Skeletal muscle tissue (tissue), 4 donors: ENCODE measurements around the gene CDC25C. TPM values are rescaled to one million over a fixed set of nuclear protein-coding genes. Genes with fewer than 3 reads are reported as not detected.
"Not testable (repeated sequence)": the region's sequence is repeated elsewhere in the genome, so short reads cannot be mapped to it uniquely, and the experiment has no call there.

Source experiments
- H3K27ac ChIP-seq: one replicate; pipeline ENCODE4 v1.7.0; 2013; ENCODE audit warnings: mild to moderate bottlenecking, low read depth, low read length, inconsistent platforms
- H3K27me3 ChIP-seq, 3 donors: one replicate each; pipeline ENCODE4 v1.7.0; 2013; ENCODE audit warnings: low read length in 3 of 3; ENCODE audit not compliant: control insufficient read depth in 3 of 3, insufficient read depth in 3 of 3
- H3K36me3 ChIP-seq, 3 donors: one replicate each; pipeline ENCODE4 v1.7.0; 2013; ENCODE audit warnings: low read length in 3 of 3; ENCODE audit not compliant: control insufficient read depth in 3 of 3, insufficient read depth in 3 of 3
- H3K4me1 ChIP-seq, 3 donors: one replicate each; pipeline ENCODE4 v1.7.0; 2013; ENCODE audit warnings: low read length in 3 of 3, mild to moderate bottlenecking in 3 of 3; ENCODE audit not compliant: control insufficient read depth in 3 of 3, insufficient read depth in 3 of 3
- H3K4me3 ChIP-seq, 3 donors: one replicate each; pipeline ENCODE4 v1.7.0; 2013; ENCODE audit warnings: low read length in 3 of 3
- H3K9ac ChIP-seq, 3 donors: one replicate each; pipeline ENCODE4 v1.7.0; 2013; ENCODE audit warnings: low read length in 3 of 3, mild to moderate bottlenecking in 3 of 3, moderate library complexity in 2 of 3, low read depth in 1 of 3
- H3K9me3 ChIP-seq, 3 donors: one replicate each; pipeline ENCODE4 v1.7.0; 2013; ENCODE audit warnings: low read length in 3 of 3; ENCODE audit not compliant: control insufficient read depth in 3 of 3
- total RNA-seq: library from RNA; depleted of rRNA; stranded (reverse); fragments of >200 nt; gene quantifications from one replicate; pipeline ENCODE4 v1.2.3, GENCODE V29; 2014
- donor health status: Osteomylitis.

Gene CDC25C
- total RNA-seq, 1 donor from 2014 or later = 3.7 TPM

- H3K9me3 ChIP-seq = no peaks in the 10 kb centered on the region
- H3K9ac ChIP-seq = peak overlapping the region; percentile 95 to 98 (median 97)
- H3K4me3 ChIP-seq = peak overlapping the region; percentile 83 to 98 (median 85)
- H3K27me3 ChIP-seq = no peaks in the 10 kb centered on the region
- peak overlapping the region; percentile 99 for H3K27ac ChIP-seq
- H3K36me3 ChIP-seq = peaks cover 3 to 11% (median 8%) of the 10 kb centered on the region in 3 donors
- peaks cover 22 to 44% (median 33%) of the 10 kb centered on the region in 3 donors for H3K4me1 ChIP-seq
Observed at GRCh38 chr5:138336952-138337684, 5.5 kb upstream of the CDC25C start.

- no peaks in the 10 kb centered on the region for H3K9me3 ChIP-seq
- H3K9ac ChIP-seq = no peak overlapping the region
- H3K4me3 ChIP-seq = no peak overlapping the region
- no peaks in the 10 kb centered on the region for H3K36me3 ChIP-seq
- peaks cover 26 to 37% (median 29%) of the 10 kb centered on the region in 3 donors for H3K4me1 ChIP-seq
- H3K27me3 ChIP-seq = no peaks in the 10 kb centered on the region
- no peak overlapping the region for H3K27ac ChIP-seq
Observed at GRCh38 chr5:138334867-138335447, 3.4 kb upstream of the CDC25C start.

GRCh38 chr5:138330813-138331448 lies 673 bp downstream of the CDC25C start:
- H3K36me3 ChIP-seq = no peaks in the 10 kb centered on the region
- peak overlapping the region; percentile 80 to 92 (median 80) for H3K4me3 ChIP-seq
- peaks cover 12 to 15% (median 13%) of the 10 kb centered on the region in 3 donors for H3K4me1 ChIP-seq
- H3K9ac ChIP-seq = peak overlapping the region in 2 of 3 donors; percentile 41 to 69
- H3K27ac ChIP-seq = no peak overlapping the region
- H3K27me3 ChIP-seq = no peaks in the 10 kb centered on the region
- no peaks in the 10 kb centered on the region for H3K9me3 ChIP-seq

GRCh38 chr5:138318211-138318610 lies 13.4 kb downstream of the CDC25C start:
- H3K36me3 ChIP-seq = not testable (repeated sequence)

GRCh38 chr5:138316355-138316754 lies 15.2 kb downstream of the CDC25C start:
- Histone ChIP-seq H3K9me3 (no peaks in the 10 kb centered on the region), H3K27ac (no peak overlapping the region), H3K4me3 (no peak overlapping the region), H3K27me3 (no peaks in the 10 kb centered on the region), H3K9ac (no peak overlapping the region), H3K4me1 (no peaks in the 10 kb centered on the region), H3K36me3 (no peaks in the 10 kb centered on the region)

More at GRCh38 chr5:138318211-138318610, 13.4 kb downstream of the CDC25C start:
- not testable (repeated sequence) for H3K4me3 ChIP-seq, H3K9me3 ChIP-seq, H3K27me3 ChIP-seq, H3K27ac ChIP-seq, H3K4me1 ChIP-seq, H3K9ac ChIP-seq

GRCh38 chr5:138315751-138316278 lies 15.8 kb downstream of the CDC25C start:
- Histone ChIP-seq H3K9me3 (no peaks in the 10 kb centered on the region), H3K27ac (no peak overlapping the region), H3K9ac (no peak overlapping the region), H3K4me3 (no peak overlapping the region), H3K4me1 (no peaks in the 10 kb centered on the region), H3K36me3 (no peaks in the 10 kb centered on the region), H3K27me3 (no peaks in the 10 kb centered on the region)

- H3K36me3 ChIP-seq = no peaks in the 10 kb centered on the region
- H3K4me3 ChIP-seq = peak overlapping the region in 1 of 3 donors; percentile 22
- peak overlapping the region in 2 of 3 donors; percentile 47 to 50 for H3K9ac ChIP-seq
- H3K27me3 ChIP-seq = no peaks in the 10 kb centered on the region
- H3K9me3 ChIP-seq = no peaks in the 10 kb centered on the region
- peak overlapping the region; percentile 56 for H3K27ac ChIP-seq
- peaks cover 4 to 7% (median 6%) of the 10 kb centered on the region in 3 donors for H3K4me1 ChIP-seq
Observed at GRCh38 chr5:138305797-138306196, 25.8 kb downstream of the CDC25C start.

GRCh38 chr5:138303372-138303771 lies 28.2 kb downstream of the CDC25C start:
- H3K4me3 ChIP-seq = no peak overlapping the region
- H3K4me1 ChIP-seq = peaks cover 4 to 7% (median 6%) of the 10 kb centered on the region in 3 donors
- no peaks in the 10 kb centered on the region for H3K9me3 ChIP-seq
- H3K9ac ChIP-seq = no peak overlapping the region
- H3K27ac ChIP-seq = no peak overlapping the region
- H3K27me3 ChIP-seq = no peaks in the 10 kb centered on the region
- H3K36me3 ChIP-seq = no peaks in the 10 kb centered on the region

GRCh38 chr5:138289296-138289695 lies 42.3 kb downstream of the CDC25C start:
- no peak overlapping the region for H3K9ac ChIP-seq
- no peak overlapping the region for H3K27ac ChIP-seq
- H3K27me3 ChIP-seq = no peaks in the 10 kb centered on the region
- no peak overlapping the region for H3K4me3 ChIP-seq
- H3K9me3 ChIP-seq = no peaks in the 10 kb centered on the region
- no peaks in the 10 kb centered on the region for H3K36me3 ChIP-seq
- H3K4me1 ChIP-seq = no peaks in the 10 kb centered on the region

GRCh38 chr5:138287246-138287645 lies 44.4 kb downstream of the CDC25C start:
- Histone ChIP-seq H3K36me3 (no peaks in the 10 kb centered on the region), H3K4me3 (no peak overlapping the region), H3K9ac (no peak overlapping the region), H3K9me3 (no peaks in the 10 kb centered on the region), H3K4me1 (no peaks in the 10 kb centered on the region), H3K27me3 (no peaks in the 10 kb centered on the region), H3K27ac (no peak overlapping the region)
